PC-9 (cell line): ENCODE measurements around the gene NPHP4. TPM values are rescaled to one million over a fixed set of nuclear protein-coding genes. Genes with fewer than 3 reads are reported as not detected.

Experiments
- BruUV-seq: library from RNA; stranded (reverse); fragments of 400-500 nt; replicated peaks from 2 replicates; lab custom pipeline; 2021; lab: Mats Ljungman, UMichigan
- CTCF ChIA-PET: fragments of 300-600 bp; sonication (Branson Sonifier 250); formaldehyde crosslinking; loops from one replicate; lab custom pipeline; 2022; ENCODE audit warnings: antibody characterized with exemption; lab: Charles Lee
- POLR2A ChIA-PET: fragments of 300-600 bp; sonication (Branson Sonifier 250); formaldehyde crosslinking; loops from one replicate; lab custom pipeline; 2022; ENCODE audit warnings: antibody characterized with exemption; ENCODE audit not compliant: unreplicated experiment; lab: Charles Lee
- DNase-seq, 2 experiments: peaks; one replicate each; pipeline versions ENCODE4 v3.0.0 to v3.0.0-alpha.2; 2015 to 2022; ENCODE audit warnings: mixed read lengths in 1 of 2
- H2AFZ ChIP-seq: fragments of 200-600 bp; sonication (generic); 2 replicates; pipeline ENCODE4 v1.8.1; 2017; ENCODE audit warnings: antibody characterized with exemption
- H3F3A ChIP-seq: fragments of 200-600 bp; sonication (generic); 2 replicates; pipeline ENCODE4 v1.8.1; 2017; ENCODE audit warnings: antibody characterized with exemption, mild to moderate bottlenecking, low read depth; ENCODE audit not compliant: insufficient read depth
- H3K27ac ChIP-seq: fragments of 200-600 bp; sonication (generic); 2 replicates; pipeline ENCODE4 v1.6.1; 2016; ENCODE audit warnings: mixed run types
- H3K27me3 ChIP-seq: fragments of 200-600 bp; sonication (generic); 2 replicates; pipeline ENCODE4 v1.6.1; 2016; ENCODE audit warnings: low read depth, mixed run types; ENCODE audit not compliant: insufficient read depth
- H3K36me3 ChIP-seq: fragments of 200-600 bp; sonication (generic); 2 replicates; pipeline ENCODE4 v1.6.1; 2016; ENCODE audit warnings: low read depth, mixed run types
- H3K4me1 ChIP-seq: fragments of 200-600 bp; sonication (generic); replicated peaks from 2 replicates; pipeline ENCODE4 v1.6.1; 2016; ENCODE audit warnings: mixed run types; ENCODE audit not compliant: insufficient read depth
- H3K4me2 ChIP-seq: fragments of 200-600 bp; sonication (generic); 2 replicates; pipeline ENCODE4 v1.6.1; 2017; ENCODE audit warnings: mixed run types
- H3K4me3 ChIP-seq: fragments of 200-600 bp; sonication (generic); 2 replicates; pipeline ENCODE4 v1.6.1; 2016; ENCODE audit warnings: mixed run types
- H3K79me2 ChIP-seq: fragments of 200-600 bp; sonication (generic); 2 replicates; pipeline ENCODE4 v1.6.1; 2017; ENCODE audit warnings: low read depth, mixed run types
- H3K9me2 ChIP-seq: fragments of 200-600 bp; sonication (generic); 2 replicates; pipeline ENCODE4 v1.8.1; 2017; ENCODE audit warnings: mild to moderate bottlenecking; ENCODE audit not compliant: insufficient read depth
- H3K9me3 ChIP-seq: fragments of 200-600 bp; sonication (generic); 2 replicates; pipeline ENCODE4 v1.8.1; 2016; ENCODE audit warnings: low read depth; ENCODE audit not compliant: insufficient read depth
- H4K20me1 ChIP-seq: fragments of 200-600 bp; sonication (generic); 2 replicates; pipeline ENCODE4 v1.8.1; 2017; ENCODE audit not compliant: insufficient read depth
- EZH2 ChIP-seq: fragments of 200-600 bp; sonication (generic); IDR thresholded peaks from 2 replicates; pipeline ENCODE4 v1.8.0; 2017; ENCODE audit warnings: antibody characterized with exemption, low read depth
- intact Hi-C: fragments of 100-400 bp; cut with micrococcal nuclease; formaldehyde crosslinking; loops from one replicate; pipeline ENCODE4 v1.10.0; 2022; ENCODE audit not compliant: unreplicated experiment
- total RNA-seq: library from RNA; stranded (reverse); gene quantifications from 2 replicates; pipeline ENCODE4 v1.2.3, GENCODE V29; 2021
- TF ChIP-seq, protein P1 (sequence below): fragments of 200-600 bp; sonication (generic); conservative IDR thresholded peaks from 2 replicates; pipeline ENCODE4 v1.6.1; 2017; ENCODE audit warnings: mixed run types, antibody characterized with exemption, mild to moderate bottlenecking, moderate library complexity

Gene NPHP4
- total RNA-seq, 1 experiment from 2014 or later: 17.9 TPM

DNA sequence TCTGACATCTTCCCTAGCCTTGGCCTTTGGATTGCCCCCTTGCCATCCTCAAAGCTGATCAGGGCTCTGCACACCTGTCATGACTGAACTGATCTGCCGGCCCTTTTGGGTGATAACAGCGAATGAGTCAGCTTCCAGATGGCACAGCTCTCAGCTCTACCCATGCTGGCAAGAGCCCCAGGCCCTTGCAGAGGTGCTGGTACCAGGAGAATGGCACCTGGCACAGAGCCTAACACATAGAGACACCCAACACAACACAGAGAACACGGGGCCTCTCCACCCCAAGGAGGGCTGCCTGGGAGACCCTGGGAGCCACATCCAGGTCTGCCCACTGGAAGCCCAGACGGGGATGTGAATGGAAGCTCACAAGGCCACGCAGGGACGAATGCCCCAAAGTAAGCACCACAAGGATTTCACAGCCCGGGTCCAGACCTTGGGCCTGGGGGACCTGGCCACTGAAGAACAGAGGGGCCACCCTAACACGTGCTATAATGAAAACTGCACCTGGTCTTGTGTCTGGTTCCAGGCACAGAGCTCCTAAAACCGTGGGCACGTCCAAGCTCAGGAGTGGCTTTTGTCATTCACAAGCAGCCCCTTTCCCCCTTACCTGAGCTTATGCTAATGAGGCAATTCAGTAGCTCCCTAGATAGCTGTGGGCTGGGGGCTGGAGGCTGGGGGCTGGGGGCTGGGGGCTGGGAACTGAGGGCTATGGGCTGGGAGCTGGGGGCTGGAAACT is 160.5 kb downstream of the NPHP4 start:
- Histone ChIP-seq H3K27ac (no peak overlapping the region), H3F3A (no peaks in the 10 kb centered on the region), H3K9me3 (no peaks in the 10 kb centered on the region), H3K4me2 (no peak overlapping the region), H4K20me1 (no peaks in the 10 kb centered on the region), H3K36me3 (no peaks in the 10 kb centered on the region), H3K4me3 (no peak overlapping the region), H2AFZ (no peak overlapping the region), H3K4me1 (no peaks in the 10 kb centered on the region), H3K9me2 (no peaks in the 10 kb centered on the region), H3K79me2 (no peaks in the 10 kb centered on the region), H3K27me3 (peaks cover 58% of the 10 kb centered on the region)
- DNase-seq: no peak
- POLR2A ChIA-PET: no interaction called here
- BruUV-seq: no TSS peak
- intact Hi-C loops: no loop called here
- CTCF ChIA-PET: no interaction called here
- TF ChIP-seq, protein P1, sequence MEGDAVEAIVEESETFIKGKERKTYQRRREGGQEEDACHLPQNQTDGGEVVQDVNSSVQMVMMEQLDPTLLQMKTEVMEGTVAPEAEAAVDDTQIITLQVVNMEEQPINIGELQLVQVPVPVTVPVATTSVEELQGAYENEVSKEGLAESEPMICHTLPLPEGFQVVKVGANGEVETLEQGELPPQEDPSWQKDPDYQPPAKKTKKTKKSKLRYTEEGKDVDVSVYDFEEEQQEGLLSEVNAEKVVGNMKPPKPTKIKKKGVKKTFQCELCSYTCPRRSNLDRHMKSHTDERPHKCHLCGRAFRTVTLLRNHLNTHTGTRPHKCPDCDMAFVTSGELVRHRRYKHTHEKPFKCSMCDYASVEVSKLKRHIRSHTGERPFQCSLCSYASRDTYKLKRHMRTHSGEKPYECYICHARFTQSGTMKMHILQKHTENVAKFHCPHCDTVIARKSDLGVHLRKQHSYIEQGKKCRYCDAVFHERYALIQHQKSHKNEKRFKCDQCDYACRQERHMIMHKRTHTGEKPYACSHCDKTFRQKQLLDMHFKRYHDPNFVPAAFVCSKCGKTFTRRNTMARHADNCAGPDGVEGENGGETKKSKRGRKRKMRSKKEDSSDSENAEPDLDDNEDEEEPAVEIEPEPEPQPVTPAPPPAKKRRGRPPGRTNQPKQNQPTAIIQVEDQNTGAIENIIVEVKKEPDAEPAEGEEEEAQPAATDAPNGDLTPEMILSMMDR: no peak
- no peak for TF ChIP-seq EZH2

DNA sequence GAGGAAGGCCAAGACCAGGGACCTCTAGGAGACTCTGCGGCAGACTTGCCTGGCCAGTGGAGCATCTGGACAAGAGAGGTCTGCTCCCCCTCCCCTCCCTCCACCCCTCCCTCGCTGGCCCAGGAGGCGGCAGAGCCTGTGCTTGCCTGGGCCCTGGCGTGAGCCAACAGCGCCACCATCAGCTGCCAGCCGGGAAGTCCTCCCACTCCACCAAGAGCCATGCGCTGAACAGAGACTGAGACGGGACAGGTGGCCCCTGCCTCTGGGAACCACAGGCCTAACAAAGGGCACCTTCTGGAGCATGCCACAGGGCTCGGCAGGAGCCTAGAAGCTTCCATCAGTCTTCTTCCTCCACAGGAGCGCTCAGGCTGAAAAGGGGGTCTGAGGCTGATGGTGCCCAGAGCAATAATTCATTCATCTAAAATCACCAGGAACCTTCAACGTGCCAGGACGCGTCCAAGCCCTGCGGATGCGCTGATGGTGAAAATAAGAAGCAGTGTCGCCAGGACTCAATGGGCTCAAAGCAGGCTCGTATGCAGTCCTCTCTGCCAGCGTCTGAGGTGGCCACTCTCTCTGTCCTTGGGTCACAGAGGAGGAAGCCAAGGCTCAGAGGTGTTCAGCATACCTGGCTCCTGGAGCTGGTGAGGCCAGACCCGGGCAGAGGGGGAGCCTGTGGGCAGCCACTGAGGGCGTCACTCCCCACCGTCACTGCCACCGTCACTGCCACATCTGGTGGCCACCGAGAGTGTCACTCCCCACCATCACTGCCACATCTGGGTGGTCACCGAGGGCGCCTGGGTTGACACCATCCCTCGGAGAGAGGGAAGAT is 161.2 kb downstream of the NPHP4 start:
- no peaks in the 10 kb centered on the region for H3K36me3 ChIP-seq
- H3K9me2 ChIP-seq: no peaks in the 10 kb centered on the region
- TF ChIP-seq EZH2: no peak
- TF ChIP-seq, protein P1: no peak
- ChIA-PET POLR2A (no interaction called here), CTCF (no interaction called here)
- no peak for DNase-seq
- H4K20me1 ChIP-seq: no peaks in the 10 kb centered on the region
- no peak overlapping the region for H2AFZ ChIP-seq
- intact Hi-C loops: no loop called here
- no TSS peak for BruUV-seq
- no peak overlapping the region for H3K4me3 ChIP-seq
- H3K9me3 ChIP-seq: no peaks in the 10 kb centered on the region
- H3K27me3 ChIP-seq: peaks cover 58% of the 10 kb centered on the region
- no peaks in the 10 kb centered on the region for H3K79me2 ChIP-seq
- H3K4me1 ChIP-seq: no peaks in the 10 kb centered on the region
- no peak overlapping the region for H3K4me2 ChIP-seq
- no peaks in the 10 kb centered on the region for H3F3A ChIP-seq
- no peak overlapping the region for H3K27ac ChIP-seq

DNA sequence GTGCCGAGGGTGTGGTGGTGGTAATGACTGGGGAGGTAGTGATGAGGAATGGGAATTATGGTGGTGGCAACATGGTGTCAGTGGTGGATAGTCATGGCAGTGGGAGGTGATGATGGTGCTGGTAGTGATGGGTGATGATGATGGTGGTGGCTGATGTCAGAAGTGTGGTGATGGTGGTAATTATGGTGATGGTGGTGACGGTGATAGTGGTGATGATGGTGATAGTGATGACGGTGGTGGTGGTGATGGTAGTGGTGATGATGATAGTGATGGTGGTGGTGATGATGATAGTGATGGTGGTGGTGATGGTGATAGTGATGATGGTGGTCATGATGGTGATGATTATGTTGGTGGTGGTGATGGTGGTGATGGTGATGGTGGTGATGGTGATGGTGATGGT is 162.8 kb downstream of the NPHP4 start:
- ChIA-PET POLR2A (interaction anchor here (0.6 kb wide), 1 partner anchor 319 kb away, joined by 3 read pairs; no protein-coding TSS in a partner anchor), CTCF (no interaction called here)
- no peak overlapping the region for H3K4me2 ChIP-seq
- no peaks in the 10 kb centered on the region for H3K9me2 ChIP-seq
- intact Hi-C loops: no loop called here
- BruUV-seq: no TSS peak
- DNase-seq: no peak
- TF ChIP-seq, protein P1: no peak
- no peak for TF ChIP-seq EZH2
- no peak overlapping the region for H2AFZ ChIP-seq
- H3K9me3 ChIP-seq: no peaks in the 10 kb centered on the region
- H3K27me3 ChIP-seq: peaks cover 45% of the 10 kb centered on the region
- H3K79me2 ChIP-seq: no peaks in the 10 kb centered on the region
- H3K36me3 ChIP-seq: no peaks in the 10 kb centered on the region
- H3K4me3 ChIP-seq: no peak overlapping the region
- H3K4me1 ChIP-seq: no peaks in the 10 kb centered on the region
- no peak overlapping the region for H3K27ac ChIP-seq
- H4K20me1 ChIP-seq: no peaks in the 10 kb centered on the region
- no peaks in the 10 kb centered on the region for H3F3A ChIP-seq
